Loucy (cell line): ENCODE results near the gene WWOX.
A peak's percentile ranks its signal among the peaks of the same experiment; 100 is the strongest.

Experiments used
- H2AFZ ChIP-seq: fragments of 200-600 bp; sonication (generic); 2 replicates; pipeline ENCODE4 v1.6.0; 2016; ENCODE audit warnings: antibody characterized with exemption, mild to moderate bottlenecking, low read length, moderate library complexity
- H3F3A ChIP-seq: fragments of 200-600 bp; 2 replicates; pipeline ENCODE4 v1.6.0; 2016; ENCODE audit warnings: antibody characterized with exemption, low read depth, mild to moderate bottlenecking
- H3K27me3 ChIP-seq: fragments of 200-600 bp; sonication (generic); 2 replicates; pipeline ENCODE4 v1.6.1; 2014; ENCODE audit warnings: low read length, mild to moderate bottlenecking; ENCODE audit not compliant: insufficient read depth, poor library complexity, severe bottlenecking
- H3K36me3 ChIP-seq: fragments of 200-600 bp; sonication (generic); 2 replicates; pipeline ENCODE4 v1.6.1; 2016; ENCODE audit warnings: low read length; ENCODE audit not compliant: insufficient read depth
- H3K4me1 ChIP-seq: fragments of 200-600 bp; sonication (generic); 2 replicates; pipeline ENCODE4 v1.5.1; 2014; ENCODE audit warnings: low read length, mild to moderate bottlenecking; ENCODE audit not compliant: insufficient read depth, poor library complexity, severe bottlenecking
- H3K4me2 ChIP-seq: fragments of 200-600 bp; sonication (generic); 2 replicates; pipeline ENCODE4 v1.6.0; 2014; ENCODE audit warnings: antibody characterized with exemption, low read length, low read depth, mild to moderate bottlenecking; ENCODE audit not compliant: poor library complexity, severe bottlenecking
- H3K4me3 ChIP-seq: fragments of 200-600 bp; sonication (generic); 2 replicates; pipeline ENCODE4 v1.5.1; 2014; ENCODE audit warnings: low read length, mild to moderate bottlenecking, mixed read lengths; ENCODE audit not compliant: poor library complexity, severe bottlenecking
- H3K79me2 ChIP-seq: fragments of 200-600 bp; sonication (generic); 2 replicates; pipeline ENCODE4 v1.6.1; 2014; ENCODE audit warnings: low read length; ENCODE audit not compliant: insufficient read depth
- H3K9ac ChIP-seq: fragments of 200-600 bp; sonication (generic); 2 replicates; pipeline ENCODE4 v1.6.0; 2014; ENCODE audit warnings: mild to moderate bottlenecking, low read depth, low read length, moderate library complexity; ENCODE audit not compliant: poor library complexity, severe bottlenecking
- H3K9me2 ChIP-seq: fragments of 200-600 bp; sonication (generic); replicated peaks from 2 replicates; pipeline ENCODE4 v1.6.1; 2016; ENCODE audit warnings: low read depth, low read length, mixed read lengths
- H3K9me3 ChIP-seq: fragments of 200-600 bp; sonication (generic); 2 replicates; pipeline ENCODE4 v1.6.1; 2014; ENCODE audit warnings: mild to moderate bottlenecking, antibody characterized with exemption, low read length, low read depth; ENCODE audit not compliant: insufficient read depth
- H4K20me1 ChIP-seq: fragments of 200-600 bp; sonication (generic); 2 replicates; pipeline ENCODE4 v1.6.0; 2014; ENCODE audit warnings: antibody characterized with exemption, low read length, mild to moderate bottlenecking; ENCODE audit not compliant: insufficient read depth, poor library complexity, severe bottlenecking
- CTCF ChIP-seq: fragments of 200-600 bp; sonication (generic); conservative IDR thresholded peaks from 2 replicates; pipeline ENCODE4 v1.5.1; 2014; ENCODE audit warnings: mild to moderate bottlenecking, antibody characterized with exemption, low read length
- EZH2phosphoT487 ChIP-seq: fragments of 200-600 bp; IDR thresholded peaks from 2 replicates; pipeline ENCODE4 v1.6.1; 2018; ENCODE audit warnings: antibody characterized with exemption, mild to moderate bottlenecking, moderate library complexity, borderline replicate concordance

Gene WWOX

GRCh38 chr16:78889346-78889745 lies 789.9 kb downstream of the WWOX start:
- H3K9ac ChIP-seq, result no peak overlapping the region
- H3K9me2 ChIP-seq, result no peaks in the 10 kb centered on the region
- H3K4me2 ChIP-seq, result no peak overlapping the region
- no peaks in the 10 kb centered on the region for H3K36me3 ChIP-seq
- H3K79me2 ChIP-seq, result no peaks in the 10 kb centered on the region
- H3F3A ChIP-seq, result no peaks in the 10 kb centered on the region
- H3K27me3 ChIP-seq, result no peaks in the 10 kb centered on the region
- no peaks in the 10 kb centered on the region for H4K20me1 ChIP-seq
- H3K4me1 ChIP-seq, result peaks cover 4% of the 10 kb centered on the region
- TF ChIP-seq CTCF (no peak), EZH2phosphoT487 (no peak)
- H2AFZ ChIP-seq, result no peak overlapping the region
- H3K4me3 ChIP-seq, result no peak overlapping the region
- H3K9me3 ChIP-seq, result no peaks in the 10 kb centered on the region

- TF ChIP-seq CTCF (no peak), EZH2phosphoT487 (no peak)
- Histone ChIP-seq H3K36me3 (no peaks in the 10 kb centered on the region), H3K9me3 (no peaks in the 10 kb centered on the region), H4K20me1 (no peaks in the 10 kb centered on the region), H3K4me2 (no peak overlapping the region), H3K4me1 (peaks cover 4% of the 10 kb centered on the region), H2AFZ (peak overlapping the region; percentile 65; the same call in 1 of the 2 replicates), H3K9me2 (no peaks in the 10 kb centered on the region), H3K9ac (no peak overlapping the region), H3K79me2 (no peaks in the 10 kb centered on the region), H3K4me3 (no peak overlapping the region), H3K27me3 (no peaks in the 10 kb centered on the region), H3F3A (no peaks in the 10 kb centered on the region)
Measured at GRCh38 chr16:78890373-78890895, 791.0 kb downstream of the WWOX start.

GRCh38 chr16:78892951-78893733 lies 793.7 kb downstream of the WWOX start:
- no peak for TF ChIP-seq CTCF
- no peak for TF ChIP-seq EZH2phosphoT487

More at GRCh38 chr16:78892951-78893733, 793.7 kb downstream of the WWOX start:
- Histone ChIP-seq H2AFZ (peak overlapping the region; percentile 19), H3K36me3 (no peaks in the 10 kb centered on the region), H3K27me3 (no peaks in the 10 kb centered on the region), H3K9me3 (no peaks in the 10 kb centered on the region), H3K79me2 (no peaks in the 10 kb centered on the region), H3K4me1 (peaks cover 4% of the 10 kb centered on the region), H3F3A (no peaks in the 10 kb centered on the region), H3K9me2 (no peaks in the 10 kb centered on the region), H3K4me3 (no peak overlapping the region), H3K9ac (no peak overlapping the region), H4K20me1 (no peaks in the 10 kb centered on the region), H3K4me2 (no peak overlapping the region)
